CD4-positive, alpha-beta T cell treated with Interferon gamma for 1 hour (primary cell): ENCODE data around the gene ZNF223.
A peak's percentile ranks its signal among the peaks of the same experiment; 100 is the strongest.

Experiments
- DNase-seq: peaks from one replicate; pipeline ENCODE4 v3.0.0-alpha.2; 2020

Gene ZNF223

DNA sequence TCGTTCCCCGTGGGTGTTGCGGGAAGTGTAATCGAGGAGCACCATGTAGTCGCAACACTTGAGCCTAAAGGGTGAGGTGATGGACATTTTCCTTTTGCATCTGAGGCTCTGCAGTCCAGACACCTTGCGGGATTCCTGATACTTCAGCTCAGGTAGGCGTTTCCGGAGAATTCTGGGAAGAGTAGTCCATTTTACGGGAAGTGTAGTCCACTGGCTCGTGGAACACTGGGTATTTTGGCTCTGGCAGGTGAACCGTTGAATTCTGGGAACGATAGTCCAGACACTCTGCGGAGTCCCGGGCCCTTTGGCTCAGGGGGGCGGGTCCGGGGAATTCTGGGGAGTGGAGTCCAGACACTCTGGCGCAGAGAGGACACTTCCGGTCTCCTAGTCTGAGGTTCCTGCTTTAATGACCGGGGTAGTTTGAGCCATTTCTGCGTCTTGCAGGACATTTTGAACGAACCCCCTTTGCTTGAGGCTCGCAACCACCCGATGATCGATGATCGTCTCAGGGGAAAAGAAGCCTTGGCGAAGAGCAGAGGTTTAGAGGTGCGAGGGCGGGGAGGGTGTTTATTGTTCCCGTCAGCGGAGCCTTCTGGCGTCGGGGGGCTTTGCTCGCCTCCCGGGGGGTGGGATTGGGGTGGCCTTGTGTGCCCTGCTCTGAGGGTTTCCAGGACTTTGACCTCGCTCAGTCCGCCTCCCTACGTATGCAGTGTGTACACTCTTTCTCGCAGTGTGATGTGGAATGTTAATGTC is at the start of gene ZNF223:
Gene ZNF223, plus strand, starts transcription at position 387 of the 753 bp plus-strand sequence. CDS start 3,141 bp downstream, outside the sequence.
- peak; percentile 68 for DNase-seq

DNA sequence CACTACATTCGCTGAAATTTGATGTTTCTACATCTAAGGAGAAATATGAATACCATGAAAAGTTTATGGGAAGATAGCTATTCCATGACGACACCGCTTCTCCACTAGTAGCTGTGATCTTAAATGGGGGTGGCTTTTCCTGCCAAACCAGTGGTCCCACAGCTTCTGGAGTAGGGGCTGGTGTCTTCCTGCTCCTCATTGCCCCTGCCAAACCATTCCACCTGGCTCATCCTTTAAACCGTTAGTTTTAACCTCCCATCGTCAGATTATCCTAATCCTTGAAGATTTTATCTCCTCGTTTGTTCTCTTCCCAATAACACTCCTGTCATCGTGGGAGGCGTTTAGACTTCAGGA is 49.6 kb upstream of the ZNF223 start:
- DNase-seq = no peak

DNA sequence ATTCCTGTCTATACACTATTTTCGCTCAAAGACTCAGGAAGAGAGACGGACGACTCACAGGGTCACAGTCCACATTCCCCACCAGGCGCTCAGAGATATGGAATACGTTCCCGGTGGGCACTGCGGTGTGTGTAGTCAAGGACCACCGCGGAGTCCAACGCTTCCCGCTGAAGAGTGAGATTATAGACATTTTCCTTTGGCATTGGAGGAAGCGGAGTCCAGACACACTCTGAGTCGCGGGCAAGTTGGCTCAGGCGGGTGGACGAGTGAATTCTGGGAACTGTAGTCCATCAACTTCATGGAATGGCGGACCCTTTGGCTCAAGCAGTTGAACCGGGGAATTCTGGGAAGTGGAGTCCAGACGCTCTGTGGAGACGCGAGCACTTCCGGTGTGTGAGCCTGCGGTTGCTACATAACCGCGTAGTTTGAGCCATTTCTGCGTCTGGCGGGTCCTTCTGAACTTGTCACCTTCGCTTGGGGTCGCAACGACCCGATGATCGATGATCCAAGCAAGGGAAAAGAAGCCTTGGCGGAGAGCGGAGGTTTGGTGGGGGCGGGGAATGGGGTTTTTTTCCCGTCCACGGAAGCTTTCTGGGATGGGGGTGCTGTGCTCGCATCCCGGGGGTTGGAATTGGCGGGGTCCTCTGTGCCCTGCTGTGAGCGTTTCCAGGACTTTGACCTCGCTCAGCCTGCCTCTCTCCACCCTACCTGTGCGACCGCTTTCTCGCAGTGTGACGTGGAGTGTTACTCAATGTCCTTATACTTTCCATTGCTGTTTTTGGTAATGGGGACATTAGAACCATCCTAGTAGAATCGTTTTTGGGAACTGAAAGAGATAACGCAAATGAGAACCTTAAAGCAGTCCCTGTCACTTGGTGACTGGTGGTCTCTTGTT is 49.0 kb upstream of the ZNF223 start, which contains the start of gene ZNF230:
Gene ZNF230, plus strand, starts transcription at position 392 of the 895 bp plus-strand sequence. CDS start 4,122 bp downstream, outside the sequence.
- DNase-seq = peak; percentile 90

DNA sequence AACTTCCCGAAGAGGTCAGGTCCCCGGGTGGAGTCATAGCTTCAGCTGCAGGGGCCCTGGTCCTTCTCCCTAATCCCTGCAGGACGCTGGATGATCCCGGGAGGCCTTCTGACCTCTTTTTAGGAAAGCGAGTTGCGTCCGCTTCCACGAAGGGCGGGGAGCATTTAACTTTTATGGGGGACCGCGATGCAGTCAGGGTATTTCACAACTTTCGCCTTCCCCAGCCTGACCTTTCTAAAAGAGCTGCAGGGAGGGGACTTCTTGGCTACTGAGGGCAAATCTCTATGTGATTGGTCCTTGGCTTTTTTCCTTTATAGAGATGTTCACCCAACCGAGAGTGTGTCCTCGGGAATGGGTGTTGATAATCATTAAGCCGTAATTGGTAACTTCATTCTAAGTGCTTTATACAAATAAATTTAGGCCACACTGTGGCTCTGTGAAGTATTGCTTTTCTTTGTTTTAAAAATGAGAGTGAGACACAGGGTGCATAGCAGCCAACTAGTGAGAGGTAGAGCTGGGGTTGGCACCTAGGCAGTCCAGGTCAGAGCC is 48.3 kb upstream of the ZNF223 start:
- no peak for DNase-seq

DNA sequence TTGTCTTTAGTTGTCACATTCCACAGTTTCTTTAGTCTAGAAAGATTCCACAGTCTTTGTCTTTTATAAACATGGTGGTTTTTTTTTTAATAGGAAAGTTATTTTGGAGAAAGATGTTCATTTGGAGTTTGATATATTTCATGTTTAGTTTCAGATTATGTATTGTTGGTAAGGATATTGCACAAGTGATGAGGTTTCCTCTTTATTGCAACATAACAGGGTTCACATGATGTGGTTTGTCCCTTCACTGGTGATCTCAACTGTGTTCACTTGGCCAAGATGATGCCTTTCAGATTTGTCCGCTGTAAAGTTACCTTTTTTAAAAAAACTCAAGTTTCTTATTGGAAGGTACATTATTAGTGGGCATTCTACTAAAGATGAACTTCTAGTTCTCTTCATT is 45.9 kb upstream of the ZNF223 start:
- no peak for DNase-seq

DNA sequence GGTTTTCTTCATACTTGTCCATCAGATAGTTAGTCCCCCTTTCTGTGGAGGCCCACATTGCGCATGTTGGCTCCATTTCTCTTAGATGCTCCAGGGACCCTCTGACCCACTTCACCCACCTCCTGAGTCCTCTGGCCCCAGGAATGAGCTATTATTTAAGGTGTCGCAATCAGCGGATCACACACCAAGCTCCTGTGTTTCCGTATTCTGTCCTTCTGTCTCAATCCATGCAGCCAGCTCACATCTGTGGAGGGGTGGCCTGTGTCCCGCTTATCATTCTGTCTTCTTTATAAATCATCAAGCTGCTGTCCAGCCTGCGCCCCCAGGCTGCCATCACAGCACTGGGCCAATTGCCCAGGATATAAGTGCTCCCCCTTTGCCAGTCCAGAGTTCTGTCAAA is 44.4 kb upstream of the ZNF223 start:
- DNase-seq = no peak

DNA sequence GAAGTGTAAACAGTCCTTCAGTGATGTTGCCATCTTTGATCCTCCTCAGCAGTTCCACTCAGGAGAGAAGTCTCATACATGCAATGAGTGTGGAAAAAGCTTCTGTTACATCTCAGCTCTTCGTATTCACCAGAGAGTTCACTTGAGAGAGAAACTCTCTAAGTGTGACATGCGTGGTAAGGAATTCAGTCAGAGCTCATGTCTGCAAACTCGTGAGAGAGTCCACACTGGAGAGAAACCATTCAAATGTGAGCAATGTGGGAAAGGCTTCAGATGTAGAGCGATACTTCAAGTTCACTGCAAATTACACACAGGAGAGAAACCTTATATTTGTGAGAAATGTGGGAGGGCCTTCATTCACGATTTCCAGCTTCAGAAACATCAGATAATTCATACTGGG is 41.4 kb upstream of the ZNF223 start:
- no peak for DNase-seq

DNA sequence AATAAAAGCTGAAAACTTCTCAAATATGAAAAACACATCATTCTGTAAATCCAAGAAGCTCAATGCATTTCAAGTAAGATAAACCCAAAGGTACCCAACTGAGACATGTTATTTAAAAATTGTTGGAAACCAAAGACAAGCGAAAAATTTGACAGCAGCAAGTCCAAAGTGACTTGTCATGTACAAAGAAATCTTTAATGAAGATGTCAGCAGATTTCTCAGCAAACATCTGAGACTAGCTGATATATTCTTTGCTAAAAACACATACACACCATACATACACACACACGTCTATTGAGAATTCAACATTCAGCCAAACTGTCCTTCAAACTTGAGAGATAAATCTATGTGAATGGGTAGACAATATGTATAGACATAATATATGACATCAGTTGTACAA is 32.3 kb upstream of the ZNF223 start:
- no peak for DNase-seq

DNA sequence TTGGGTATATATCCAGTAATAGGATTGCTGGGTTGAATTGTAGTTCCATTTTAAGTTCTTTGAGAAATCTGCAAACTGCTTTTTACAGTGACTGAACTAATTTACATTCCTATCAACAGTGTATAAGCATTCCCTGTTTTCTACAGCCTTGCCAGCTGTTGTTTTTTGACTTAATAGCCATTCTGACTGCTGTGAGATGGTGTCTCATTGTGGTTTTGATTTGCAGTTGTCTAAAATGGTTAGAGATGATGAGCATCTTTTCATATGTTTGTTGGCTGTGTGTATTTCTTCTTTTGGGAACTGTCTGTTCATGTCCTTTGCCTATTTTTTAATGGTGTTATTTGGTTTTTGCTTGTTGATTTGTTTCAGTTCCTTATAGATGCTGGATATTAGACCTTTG is 30.6 kb upstream of the ZNF223 start:
- DNase-seq = no peak

DNA sequence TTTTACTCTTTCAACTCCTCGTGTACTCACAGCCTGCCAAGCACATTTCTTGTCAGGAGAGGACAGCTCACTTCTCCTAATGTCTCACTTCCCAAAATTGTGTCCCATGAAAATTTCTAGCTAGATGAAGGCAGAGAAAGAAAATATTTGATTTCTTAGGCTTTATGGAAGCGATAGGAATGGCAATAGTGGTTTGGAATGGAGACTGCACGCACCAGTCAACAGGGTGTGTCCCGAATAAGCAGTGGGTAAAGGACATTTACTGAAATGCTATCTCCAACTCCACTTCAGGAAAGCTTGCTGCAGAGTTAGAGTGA is 27.0 kb upstream of the ZNF223 start:
- DNase-seq = no peak

DNA sequence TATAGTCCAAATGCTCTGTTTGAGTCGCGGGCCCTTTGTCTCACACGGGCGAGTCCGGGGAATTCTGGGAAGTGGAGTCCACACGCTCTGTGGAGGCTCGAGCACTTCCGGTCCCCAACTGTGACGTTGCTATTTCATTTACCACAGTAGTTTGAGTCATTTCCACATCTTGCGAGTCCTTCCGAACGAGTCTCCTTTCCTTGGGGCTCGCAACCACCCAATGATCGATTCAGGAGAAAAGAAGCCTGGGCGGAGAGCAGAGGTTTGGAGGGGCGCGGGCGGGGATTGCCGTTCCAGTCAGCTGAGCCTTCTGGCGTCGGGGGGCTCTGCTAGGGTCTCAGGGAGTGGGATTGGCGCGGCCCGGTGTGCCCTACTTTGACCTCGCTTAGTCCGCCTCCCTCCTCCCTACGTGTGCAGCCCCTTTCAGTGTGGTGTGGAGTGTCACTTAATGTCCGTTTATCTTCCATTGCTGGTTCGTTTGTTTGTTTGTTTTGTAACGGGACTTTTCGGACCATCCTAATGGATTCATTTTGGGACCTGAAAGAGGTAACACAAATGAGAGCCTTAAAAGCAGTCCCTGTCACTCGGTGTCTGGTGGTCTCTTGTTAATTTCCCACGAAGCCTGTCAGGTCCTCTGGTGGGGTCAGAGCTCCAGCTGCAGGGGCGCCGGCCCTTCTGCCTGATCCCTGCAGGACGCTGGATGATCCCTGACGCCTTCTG is 26.5 kb upstream of the ZNF223 start, which contains the start of gene ZNF222:
Gene ZNF222, plus strand, starts transcription at position 163 of the 720 bp plus-strand sequence. Its CDS starts 58 bp downstream, at position 221.
- peak; percentile 81 for DNase-seq

DNA sequence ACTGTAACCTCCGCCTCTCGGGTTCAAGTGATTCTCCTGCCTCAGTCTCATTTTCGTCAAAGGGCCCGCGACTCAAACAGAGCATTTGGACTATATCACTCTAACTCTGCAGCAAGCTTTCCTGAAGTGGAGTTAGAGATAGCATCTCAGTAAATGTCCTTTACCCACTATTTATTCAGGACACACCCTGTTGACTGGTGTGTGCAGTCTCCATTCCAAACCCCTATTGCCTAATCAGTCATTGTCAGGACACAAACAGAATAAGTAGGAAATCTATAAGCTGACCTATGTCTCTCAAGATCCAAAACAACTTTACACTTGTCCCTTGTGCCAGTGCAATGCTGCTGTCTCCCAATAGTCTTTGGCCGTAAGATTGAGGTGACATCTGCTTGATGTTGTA is 25.2 kb upstream of the ZNF223 start:
- DNase-seq = no peak

DNA sequence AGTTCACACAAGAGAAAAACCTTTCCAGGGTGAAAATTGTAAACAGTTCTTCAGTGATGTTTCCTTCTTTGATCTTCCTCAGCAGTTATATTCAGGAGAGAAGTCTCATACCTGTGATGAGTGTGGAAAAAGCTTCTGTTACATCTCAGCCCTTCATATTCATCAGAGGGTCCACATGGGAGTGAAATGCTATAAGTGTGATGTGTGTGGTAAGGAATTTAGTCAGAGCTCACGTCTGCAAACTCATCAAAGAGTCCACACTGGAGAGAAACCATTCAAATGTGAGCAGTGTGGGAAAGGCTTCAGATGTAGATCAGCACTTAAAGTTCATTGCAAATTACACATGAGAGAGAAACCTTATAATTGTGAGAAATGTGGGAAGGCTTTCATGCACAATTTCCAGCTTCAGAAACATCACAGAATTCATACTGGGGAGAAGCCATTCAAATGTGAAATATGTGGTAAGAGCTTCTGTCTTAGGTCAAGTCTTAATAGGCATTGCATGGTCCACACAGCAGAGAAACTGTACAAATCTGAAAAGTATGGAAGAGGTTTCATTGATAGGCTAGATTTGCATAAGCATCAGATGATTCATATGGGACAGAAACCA is 19.7 kb upstream of the ZNF223 start:
- no peak for DNase-seq

DNA sequence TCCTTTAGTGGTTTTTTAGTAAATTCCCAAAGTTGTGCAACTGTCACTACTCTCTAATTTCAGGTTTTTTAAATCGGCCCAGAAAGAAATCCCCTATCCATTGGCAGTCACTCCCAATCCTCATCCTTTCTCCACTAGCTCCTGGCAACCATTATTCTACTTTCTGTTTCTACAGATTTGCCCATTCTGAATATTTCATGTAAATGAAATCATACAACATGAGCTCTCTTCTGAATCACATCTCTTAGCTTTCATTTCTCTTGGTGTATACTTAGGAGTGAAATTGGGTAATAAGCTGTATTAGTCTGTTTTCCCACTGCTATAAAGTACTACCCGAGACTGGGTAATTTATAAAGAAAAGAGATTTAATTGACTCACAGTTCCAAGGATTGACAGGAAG is 9.7 kb upstream of the ZNF223 start:
- no peak for DNase-seq

DNA sequence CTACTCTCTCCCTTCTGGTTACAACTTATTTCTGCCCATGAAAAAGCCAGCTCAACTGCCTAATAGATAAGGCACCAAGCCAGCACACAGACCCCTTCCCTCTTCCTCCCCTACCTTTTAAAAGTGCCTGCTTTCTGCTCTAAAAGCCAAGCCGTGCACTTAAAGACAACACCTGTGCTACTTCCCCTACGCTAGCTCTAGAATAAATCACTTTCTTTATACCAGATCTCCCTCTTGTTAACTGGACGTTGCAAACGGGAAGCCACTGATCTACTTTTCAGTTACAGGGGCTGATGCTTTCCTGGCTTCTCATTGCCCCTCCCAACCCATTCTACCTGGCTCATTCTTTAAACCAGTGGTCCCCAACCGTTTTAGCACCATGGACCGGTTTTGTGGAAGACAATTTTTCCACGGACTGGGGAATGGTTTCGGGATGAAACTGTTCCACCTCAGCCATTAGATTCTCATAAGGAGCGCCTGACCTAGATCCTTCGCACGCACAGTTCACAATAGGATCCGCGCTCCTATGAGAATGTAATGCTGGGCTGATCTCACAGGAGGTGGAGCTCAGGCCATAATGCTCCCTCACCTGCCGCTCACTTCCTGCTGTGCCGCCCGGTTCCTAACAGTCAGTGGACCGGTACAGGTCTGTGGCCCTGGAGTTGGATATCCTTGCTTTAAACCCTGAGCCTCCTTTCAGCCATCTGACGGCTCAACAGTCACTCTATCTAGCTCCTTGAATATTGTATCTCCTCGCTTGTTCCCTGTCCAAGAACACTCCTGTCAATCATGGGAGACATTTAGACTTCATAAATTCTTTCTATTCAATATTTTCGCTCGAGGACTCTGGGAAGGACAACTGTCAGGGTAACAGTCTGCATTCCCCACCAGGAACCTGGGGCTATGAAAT is 841 bp upstream of the ZNF223 start:
- peak; percentile 18 for DNase-seq

DNA sequence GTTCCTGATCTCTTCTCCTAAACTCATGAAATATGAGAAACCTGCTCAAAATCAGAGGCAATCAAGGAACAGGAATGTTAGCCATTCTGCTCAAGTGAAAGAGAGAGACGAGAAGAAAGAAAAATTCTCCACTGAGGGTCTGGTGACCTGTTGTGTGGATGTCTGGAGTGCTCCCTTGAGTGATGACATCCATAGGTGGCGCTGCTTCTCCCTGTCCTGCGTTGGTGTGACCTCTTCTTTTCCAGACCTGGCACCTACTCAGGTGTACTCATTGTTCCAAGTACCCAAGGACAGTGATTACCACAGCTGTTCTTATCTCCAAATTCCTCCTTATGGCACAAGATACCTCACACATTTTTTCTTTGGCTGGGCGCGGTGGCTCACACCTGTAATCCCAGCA is 4.0 kb downstream of the ZNF223 start:
- DNase-seq = no peak

DNA sequence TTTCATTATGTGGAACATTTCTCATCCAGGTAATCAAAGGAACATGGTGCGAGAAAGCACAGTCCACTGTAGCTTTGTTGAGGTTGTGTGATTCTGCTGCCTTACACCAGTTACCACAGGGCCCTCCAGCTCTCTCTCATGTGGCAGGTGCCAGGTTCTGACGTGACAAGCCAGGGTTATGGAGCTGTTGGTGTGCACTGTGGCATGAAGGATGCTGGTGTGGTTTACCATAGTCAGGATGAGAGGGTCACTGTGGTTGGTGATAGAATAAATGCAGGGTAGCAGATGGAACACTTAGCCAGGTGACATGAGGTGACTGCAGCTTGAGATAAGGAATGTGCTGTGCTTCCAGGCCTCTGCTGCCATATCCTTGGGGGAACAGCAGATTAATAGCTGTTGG is 7.4 kb downstream of the ZNF223 start:
- no peak for DNase-seq

DNA sequence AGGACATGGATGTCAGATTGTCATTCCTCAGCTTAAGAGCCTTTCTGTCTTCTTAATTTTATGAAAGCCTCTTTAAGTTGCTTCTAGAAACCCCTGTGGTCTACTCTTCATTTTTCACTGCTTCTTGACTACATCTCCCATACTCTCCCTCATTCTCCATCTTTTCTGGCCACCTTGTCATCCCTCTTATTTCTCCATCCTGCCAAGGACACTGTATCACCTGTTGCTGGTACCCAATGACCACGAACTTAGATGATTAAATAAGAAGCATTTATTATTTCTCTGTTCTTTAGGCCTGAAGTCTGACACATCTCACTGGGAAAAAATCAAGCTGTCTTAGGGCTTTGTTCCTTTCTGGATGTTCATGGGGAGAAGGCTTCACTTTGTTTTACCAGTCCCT is 9.2 kb downstream of the ZNF223 start:
- DNase-seq = no peak

DNA sequence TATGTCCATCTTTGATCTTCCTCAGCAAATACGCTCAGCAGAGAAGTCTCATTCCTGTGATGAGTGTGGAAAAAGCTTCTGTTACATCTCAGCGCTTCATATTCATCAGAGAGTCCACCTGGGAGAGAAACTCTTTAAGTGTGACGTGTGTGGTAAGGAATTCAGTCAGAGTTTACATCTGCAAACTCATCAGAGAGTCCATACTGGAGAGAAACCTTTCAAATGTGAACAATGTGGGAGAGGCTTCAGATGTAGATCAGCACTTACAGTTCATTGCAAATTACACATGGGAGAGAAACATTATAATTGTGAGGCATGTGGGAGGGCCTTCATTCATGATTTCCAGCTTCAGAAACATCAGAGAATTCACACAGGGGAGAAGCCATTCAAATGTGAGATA is 14.5 kb downstream of the ZNF223 start:
- no peak for DNase-seq

DNA sequence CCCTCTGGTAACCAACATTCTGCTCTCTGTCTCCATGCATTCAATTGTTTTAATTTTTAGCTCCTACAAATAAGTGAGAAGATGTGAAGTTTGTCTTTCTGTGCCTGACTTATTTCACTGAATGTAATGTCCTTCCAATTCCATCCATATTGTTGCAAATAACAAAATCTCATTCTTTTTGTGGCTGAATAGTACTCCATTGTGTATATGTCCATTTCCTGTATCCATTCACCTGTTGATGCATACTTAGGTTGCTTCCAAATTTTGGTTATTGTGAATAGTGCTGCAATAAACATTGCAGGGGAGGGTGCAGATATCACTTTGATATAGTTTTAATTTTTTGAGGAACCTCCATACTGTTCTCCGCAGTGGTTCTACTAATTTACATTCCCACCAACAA is 17.6 kb downstream of the ZNF223 start:
- DNase-seq = no peak

DNA sequence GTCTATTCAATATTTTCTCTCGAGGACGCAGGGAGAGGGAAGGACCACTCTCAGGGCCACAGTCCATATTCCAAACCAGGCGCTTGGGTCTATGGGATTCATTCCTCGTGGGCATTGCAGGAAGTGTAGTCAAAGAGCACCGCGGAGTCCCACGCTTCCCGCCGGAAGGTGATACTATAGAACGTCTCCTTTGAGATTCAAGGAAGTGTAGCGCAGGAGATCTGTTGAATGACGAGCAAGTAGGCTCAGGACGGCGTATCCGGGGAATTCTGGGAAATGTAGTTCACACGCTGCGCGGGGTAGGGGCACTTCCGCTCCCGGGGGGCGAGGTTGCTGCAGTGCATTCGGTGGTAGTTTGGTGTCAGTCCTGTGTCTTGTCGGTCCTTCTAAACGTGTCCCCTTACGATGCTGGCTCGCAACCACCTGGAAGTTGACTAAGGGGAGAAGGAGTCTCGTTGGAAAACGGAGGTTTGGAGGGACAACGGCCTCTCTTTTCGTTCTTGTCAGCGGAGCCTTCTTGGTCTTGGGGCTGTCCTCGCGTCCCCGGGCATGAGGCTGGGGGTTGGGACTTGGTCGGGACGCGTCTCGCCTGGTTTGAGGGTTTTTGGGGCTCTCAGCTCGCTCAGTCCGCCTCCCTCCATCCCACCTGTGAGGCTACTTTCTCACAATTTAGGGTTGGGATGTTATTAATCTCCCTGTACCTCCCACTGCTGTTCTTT is 20.1 kb downstream of the ZNF223 start, which contains the start of gene ZNF284:
Gene ZNF284, plus strand, starts transcription at position 336 of the 719 bp plus-strand sequence. CDS start 4,231 bp downstream, outside the sequence.
- DNase-seq = peak; percentile 88
